ENCODE measurements around the gene ZBTB34.

ZBTB34 gene

DNA sequence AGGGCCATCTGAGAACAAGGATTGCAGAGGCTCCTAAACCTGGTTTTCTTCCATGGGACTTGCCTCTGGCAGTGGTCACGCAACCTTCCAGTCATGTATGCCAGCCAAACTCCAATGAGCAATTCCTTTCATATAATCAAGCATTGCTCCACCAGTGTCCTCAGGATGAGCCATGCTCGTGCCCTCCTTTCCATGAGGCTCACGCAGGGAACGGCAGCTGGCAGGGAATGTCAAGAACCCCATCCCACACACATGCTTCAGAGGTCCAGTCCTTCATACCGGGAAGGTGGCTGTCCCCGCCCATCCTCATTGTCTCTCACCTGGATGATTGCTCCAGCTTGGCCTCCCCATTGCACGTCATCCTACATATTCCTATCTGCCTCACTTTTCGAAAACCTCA, 13.4 kb upstream of the ZBTB34 start:
- DNase-seq: no peak

DNA sequence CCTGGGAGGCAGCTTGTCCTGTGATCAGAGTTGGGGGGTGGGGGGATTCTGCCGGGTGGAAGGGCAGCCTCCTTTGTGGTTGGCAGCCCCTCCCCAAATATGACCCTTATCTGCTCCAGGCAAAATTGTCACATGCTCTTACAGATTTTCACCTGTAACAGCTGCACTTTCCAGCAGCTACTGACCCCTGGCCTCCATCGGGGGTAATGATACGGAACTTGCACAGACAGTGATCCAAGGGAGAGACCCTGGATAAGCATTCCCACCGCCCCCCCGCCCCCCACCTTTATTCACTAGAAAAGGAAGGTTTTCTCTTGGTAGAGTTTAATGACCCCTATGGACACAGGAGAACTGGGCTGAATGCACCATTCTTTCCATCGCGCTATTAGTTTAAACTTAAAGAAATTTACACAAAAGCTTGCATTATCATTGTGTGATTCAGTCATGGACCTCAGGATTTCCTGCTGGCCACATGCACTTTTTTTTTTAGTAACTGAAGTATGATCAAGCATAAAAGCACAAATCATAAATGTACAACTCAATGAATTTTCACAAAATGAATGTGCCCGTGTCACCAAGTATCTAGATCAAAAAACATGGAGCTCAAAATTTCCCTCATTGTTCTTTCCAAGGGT, 10.7 kb upstream of the ZBTB34 start:
- DNase-seq: no peak

DNA sequence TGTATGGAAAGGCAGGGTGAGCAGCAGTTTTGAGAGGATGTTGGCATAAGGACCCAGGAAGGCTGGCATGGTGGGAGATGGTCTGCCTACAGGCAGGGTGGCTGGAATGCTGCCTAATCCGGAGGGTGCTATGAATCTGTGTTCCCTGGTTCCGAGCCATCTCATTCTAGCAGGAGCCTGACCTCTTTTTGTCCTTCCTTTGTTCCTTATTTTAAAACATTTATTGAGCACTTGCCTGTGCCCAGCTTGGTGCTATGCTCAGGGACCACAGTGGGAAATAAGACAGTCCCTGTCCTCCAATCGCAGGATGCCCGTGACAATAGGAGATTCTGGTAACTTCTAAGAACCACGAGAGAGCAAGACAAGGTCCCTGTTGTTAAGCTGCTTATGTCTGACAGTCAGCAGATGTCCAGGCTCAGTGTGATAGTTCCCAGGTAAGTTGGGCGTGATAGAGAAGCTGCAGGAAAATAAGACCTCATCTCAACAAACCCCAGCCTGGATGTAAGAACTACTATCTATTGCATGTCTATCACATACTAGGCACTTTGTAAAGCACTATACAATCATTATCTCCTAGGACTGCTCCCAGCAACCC, 9.1 kb upstream of the ZBTB34 start:
- DNase-seq: no peak

DNA sequence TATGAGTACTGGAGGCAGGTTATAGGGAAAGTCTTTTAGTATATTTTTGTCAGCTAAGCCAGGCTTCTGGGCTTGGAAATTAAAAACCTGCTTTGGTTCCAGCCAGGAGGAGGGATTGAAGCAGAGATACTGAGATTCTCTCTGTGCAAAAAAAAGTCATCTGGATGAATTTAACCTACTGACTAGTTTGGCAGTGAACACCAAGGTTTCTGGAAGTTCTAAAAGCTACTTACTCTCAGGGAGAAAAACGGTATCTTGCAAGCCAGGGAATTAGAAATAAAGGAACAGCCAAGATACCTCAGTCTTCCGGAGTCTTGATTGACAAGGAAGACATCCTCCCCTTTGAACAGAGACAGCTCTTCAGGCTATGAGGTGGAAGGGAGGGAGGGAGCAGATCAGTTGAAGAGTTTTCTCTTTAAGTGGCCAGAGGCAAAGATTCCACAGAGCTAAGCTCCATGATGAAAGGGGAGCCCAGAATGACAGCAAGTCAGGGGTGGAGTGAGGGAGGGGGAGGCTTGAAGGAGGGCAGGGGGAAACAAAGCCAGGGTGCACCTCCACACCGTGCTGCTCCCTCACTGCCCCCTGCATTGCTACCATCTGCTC, 8.3 kb upstream of the ZBTB34 start:
- DNase-seq: no peak

DNA sequence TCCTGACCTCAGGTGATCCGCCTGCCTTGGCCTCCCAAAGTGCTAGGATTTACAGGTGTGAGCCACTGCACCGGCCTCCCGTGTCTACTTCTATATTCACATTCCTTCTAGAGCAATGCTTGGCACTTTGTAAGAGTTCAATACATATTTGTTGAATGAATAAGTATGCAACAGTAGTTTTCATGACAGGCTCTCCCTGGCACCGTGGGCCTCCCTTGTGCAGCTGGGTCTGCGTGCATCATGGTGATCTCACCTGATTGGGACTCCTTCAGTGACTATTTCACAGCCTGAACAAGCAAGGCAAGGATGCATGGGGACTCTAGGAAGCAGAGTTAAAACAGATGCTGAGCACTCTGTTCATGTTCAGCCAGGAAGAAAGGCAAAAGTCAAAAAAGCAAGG, 6.8 kb upstream of the ZBTB34 start:
- DNase-seq: no peak

DNA sequence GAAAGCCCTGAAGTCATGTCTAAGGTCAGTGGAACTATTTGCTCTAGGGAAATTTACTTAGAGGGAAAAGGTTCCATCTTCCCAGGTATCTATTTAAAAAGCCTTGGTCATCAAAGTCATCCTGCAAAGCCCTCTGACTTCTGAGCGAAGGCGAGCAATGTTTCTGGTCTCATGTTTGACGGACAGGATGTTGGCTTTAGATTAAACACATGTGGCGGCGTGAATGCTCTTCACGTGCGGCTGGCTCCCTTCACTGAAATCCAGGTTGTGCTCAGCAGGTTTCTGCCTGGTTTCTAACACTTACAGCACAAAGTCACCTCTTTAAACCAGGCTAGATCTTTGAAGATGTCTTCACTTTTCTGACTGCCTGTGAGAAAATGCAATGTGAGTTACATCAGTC, 5.7 kb upstream of the ZBTB34 start:
- DNase-seq: no peak

DNA sequence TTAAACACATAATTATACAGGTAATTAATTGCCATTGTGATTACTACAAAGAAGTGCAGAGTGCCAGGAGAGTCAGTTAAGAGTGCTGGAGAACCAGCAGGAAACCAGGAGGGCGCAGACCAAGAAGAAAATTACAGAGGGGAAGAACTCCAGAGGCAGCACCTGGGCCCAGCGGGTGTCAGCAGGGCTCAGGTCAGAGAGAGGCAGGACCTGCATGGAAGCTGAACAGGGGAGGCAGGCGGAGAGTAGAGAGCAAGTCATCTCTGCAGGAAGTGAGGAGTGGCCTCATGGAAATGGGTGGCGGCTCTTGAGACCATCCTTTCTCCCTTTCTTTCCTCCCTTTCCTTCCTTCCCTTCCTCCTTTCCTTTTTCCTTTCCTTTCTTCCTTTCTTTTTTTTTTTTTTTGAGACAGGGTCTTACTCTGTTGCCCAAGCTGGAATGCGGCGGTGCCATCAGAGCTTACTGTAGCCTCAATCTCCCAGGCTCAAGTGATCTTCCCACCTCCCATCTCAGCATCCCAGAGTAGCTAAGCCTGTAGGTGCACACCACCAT, 4.0 kb upstream of the ZBTB34 start:
- DNase-seq: no peak

DNA sequence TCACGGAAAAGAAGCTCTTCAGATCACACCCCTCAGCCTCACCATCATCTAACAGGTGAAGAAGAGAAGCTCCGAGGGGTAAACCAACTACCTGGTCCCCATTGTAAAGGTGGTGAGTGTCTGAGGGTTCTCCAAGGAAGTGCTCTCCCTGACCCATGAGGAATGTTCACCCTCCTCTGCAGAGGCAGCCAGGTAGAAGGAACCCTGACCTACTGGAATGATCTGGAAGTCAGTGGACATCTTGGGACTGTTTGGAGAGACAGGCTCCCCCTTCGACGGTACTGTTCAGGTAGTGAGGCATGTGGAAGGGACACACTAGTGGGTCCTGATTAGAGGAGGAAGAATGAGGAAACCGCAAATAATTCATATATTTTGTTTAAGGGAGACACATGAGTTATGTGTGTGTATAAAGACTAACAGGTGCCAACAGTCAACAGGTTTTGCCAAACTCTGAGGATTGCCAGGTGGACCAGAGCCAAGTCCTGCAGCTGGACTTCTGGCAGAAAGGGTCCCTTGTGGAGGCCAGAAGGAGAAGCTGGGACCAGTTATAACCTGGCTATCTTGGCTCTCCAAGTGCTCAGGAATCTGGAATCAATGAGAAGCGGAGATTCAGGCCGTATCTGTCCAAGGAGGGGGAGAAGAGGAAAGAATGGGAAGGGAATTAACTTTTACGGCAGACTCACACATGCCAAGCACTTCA, 3.0 kb upstream of the ZBTB34 start:
- DNase-seq: no peak

DNA sequence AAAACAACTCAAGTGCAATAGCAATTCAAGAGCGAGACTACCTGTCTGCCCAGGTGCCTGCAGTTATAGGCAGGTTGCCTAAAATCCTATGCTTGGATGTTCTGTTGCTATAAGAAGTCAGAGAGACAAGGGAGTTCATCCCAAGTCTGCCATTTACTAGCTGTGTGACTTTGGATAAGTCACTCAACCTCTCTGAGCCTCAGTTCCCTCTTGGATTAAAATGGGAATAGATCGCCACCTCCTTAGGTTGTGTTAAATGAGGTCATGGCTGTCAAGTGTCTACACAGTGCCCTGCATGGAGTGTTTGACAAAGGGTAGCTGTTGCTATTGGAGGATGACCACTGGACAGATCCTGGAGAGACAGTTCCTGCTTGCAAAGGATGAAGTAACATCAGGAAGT, 1.3 kb upstream of the ZBTB34 start:
- peak in 1 of 3 donors; percentile 24 for DNase-seq

DNA sequence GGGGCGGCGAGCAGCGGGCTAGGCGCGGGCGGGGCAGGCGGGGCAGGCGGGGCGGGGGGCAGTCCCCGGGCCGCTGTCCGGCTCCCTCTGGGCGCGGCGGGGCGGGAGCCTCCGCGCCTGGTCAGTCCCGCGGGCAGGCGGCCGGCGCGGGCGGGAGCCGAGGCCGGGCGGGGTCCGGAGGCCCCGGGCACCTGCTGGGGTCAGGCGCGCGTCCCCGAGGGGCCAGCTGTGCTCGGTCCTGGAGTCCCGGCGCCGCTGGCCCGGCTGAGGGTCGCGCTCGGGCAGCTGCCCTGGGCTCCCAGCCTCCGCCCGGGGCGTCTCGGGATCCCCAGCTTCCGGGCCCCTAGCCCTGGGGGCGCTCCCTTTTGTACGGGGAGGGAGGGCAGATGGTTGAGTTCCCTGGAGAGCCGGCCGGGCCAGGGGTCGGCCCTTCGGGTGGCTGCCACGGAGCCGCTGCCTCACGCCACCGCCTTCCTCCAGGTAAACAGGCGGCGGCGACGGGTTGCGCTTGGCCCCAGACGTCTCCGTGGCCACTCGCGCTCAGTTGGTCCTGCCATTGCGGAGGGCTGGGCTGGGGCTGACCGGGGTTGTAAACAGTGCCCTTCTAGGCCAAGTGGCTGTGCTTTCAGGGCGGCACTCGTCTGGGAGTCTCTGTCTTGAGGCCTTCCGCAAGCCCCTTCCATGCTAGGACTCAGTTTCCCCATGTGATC, 473 bp downstream of the ZBTB34 start:
- peak; percentile 56 to 83 (median 68) for DNase-seq

DNA sequence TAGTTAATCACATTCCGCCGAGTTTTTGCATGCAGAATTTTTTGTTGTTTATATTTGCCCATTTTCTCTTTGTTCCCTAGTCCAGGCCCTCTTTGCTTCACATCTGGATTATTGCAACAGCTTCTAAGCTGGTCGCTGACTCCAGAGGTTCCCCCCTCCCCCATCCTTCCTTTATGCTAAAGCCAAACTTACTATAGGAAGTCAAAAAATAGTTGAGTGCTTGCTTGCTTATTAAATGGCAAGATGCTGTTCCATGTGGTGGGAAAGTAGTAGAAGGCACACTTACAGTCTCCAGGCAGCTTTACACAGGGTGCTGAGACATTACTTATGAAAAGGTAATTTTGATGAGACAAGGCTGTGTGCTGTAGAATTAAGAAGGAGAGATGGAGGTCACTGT, 1.3 kb downstream of the ZBTB34 start:
- peak; percentile 44 to 64 (median 56) for DNase-seq

DNA sequence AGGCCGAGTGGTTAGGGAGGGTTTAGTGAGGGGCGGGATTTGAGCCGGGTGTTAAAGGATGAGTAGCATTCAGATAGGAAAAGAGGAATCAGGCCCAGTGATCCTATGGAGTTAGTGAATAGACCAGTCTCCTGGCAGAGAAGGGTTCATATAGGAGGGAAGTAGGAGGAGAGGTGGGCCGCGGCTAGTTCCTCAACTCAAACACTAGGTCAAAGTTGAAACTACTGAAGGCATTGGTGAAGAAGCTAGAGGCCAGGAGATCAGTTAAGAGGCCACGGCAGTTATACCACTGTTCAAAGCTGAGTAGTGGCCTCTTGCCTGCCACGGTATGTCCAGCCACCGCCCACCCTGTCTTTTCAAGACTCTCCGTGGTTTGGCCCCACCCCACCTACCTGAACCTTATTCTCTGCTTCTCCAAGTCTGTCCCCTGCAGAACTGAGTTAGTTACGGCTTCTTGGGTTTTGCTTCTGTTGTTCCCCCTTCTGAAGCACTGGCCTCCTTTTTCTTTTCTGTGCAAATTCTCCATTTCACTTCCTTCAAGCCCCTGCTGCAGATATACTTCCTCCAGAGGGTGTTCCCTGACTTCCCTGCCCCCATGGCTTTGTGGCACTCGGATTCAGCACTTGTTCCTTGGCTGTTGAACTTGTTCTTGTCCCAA, 1.8 kb downstream of the ZBTB34 start:
- DNase-seq: peak; percentile 55 to 68 (median 56)

DNA sequence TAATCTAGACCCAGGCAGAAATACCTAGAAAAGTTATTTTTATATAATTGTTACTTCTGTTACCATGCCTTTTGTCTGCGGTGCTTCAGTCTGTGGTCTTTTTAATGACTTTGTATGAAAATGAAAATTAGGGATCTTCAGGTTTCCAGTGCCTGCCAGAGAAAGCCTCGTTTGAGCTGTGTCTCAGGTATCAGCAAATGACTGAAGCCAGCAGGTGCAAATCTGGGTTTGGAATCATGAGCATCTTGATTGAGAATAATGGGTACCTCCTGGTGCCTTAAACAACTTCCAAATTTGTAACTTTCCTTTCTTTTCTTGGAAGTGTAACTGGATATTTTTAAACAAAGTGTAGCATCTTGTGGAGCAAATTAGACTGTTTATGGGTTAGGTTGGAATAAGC, 4.3 kb downstream of the ZBTB34 start:
- DNase-seq: no peak

DNA sequence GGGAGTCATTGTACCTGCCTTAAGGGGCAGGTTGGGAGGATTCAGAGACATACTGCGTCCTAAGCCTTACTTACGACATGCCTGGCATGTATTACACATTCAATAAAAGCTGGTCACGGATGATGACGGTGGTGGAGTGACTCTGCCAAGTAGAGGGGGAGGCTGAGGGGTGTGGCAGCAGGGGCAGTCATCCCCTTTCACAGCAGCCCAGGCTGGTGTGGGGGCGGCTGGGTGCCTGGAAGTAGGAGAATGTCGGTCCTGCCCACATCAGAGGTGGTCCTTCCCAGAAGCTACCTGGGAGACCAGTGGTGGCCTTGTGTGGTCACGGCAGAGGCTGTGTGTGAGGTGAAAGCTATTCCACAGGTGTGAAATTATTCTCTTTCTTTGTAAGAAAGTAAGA, 8.9 kb downstream of the ZBTB34 start:
- peak in 2 of 3 donors; percentile 23 to 26 for DNase-seq

DNA sequence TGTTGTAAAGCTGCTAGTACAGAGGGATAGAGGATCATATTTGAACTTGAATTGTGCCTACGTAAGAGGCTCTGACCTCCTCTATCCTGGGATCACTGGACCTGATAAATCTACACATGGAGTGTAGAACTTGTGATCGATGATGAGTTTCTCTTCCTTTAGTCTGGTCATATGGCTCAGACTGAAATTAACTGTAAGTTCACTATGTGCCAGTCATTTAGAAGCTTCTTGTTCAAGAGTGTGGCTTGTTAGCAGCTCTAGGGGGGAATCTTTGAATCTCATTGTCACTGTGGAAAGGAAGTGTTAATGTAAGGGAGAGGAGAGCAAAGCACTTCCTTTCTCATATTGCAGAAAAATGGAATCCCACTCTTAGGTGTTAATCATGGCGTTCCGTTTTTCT, 12.1 kb downstream of the ZBTB34 start:
- no peak for DNase-seq

DNA sequence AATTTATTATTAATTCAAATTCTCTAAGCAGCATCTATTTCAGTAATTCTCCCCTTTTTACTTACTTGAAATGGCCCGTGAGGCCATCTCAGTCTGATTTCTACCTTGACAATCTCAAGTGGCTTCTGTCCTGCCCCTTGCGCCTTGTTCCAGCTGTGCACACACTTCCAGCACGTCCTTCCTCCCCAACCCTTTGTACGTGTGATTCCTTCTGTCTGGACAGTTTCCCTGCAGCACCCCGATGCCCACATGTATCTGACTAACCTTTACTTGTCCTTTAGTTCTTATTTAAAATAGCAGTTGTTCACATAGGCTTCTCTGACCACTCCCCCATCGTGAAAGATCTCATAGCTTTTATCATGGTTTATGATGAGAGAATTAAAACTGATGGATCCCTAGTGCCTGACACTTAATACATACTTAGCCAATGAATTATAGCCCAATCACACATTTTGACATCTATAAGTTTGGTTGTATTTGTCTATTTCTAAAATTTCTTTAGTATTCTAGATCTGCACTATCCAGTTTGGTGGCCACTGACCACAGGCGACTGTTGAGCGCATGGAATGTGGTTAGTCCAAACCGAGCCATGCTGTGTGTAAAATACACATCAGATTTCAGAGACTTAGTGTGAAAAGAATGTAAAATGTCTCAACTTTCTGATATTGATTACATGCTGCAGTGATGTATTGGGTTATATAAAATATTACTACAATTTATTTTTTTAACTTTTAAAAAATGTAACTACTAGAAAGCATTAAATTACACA, 14.3 kb downstream of the ZBTB34 start:
- no peak for DNase-seq

DNA sequence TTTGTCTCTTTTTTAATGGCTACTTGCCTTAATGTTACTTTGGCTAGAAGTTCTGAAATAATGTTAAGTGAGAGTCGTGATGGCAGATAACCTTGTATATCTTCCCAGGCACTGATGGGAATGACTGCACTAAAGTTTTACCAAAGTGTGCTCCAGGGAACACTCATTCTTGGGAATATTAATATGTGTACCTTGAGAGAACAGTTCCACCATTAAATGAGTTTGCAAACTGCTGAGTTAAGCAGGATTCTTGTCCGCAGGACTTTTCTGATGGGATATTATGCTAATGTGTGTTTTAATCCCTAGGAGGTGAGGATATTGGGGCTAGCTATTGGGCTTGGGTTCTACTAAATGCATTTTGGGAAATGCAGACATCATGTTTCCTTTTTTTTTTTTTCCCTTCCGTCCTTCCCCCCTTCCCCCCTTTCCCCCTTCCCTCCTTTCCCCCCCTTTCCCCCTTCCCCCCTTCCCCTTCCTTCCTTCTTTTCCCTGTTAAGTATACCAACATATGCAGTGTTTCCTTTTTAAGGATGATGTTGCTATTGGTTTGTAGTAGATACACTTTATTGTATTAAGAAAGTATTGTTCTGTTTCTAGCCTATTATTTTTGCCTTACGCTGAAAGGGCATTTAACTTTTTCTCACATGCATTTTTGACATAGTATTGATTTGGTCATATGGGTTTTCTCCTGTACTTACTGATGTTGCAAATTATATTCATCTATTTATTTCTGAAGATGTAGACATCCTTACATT, 15.5 kb downstream of the ZBTB34 start:
- DNase-seq: no peak

DNA sequence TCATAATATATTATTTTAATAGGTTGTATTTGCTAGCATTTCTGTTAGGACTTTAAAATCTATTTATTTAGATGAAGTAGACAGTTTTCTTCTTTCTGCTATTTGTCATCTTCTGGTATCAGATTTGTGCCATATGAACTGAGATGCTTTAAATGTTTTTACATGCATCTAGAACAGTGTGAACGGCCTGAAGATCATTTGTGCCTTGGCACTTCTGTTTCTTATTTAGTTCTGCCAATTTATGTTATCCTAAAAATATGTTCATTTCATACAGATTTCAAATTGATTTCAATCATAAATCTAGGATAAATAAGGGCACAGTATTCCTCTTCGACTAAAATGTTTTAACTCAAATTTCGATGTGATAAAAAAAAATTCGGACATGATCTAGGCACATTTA, 16.1 kb downstream of the ZBTB34 start:
- DNase-seq: no peak

DNA sequence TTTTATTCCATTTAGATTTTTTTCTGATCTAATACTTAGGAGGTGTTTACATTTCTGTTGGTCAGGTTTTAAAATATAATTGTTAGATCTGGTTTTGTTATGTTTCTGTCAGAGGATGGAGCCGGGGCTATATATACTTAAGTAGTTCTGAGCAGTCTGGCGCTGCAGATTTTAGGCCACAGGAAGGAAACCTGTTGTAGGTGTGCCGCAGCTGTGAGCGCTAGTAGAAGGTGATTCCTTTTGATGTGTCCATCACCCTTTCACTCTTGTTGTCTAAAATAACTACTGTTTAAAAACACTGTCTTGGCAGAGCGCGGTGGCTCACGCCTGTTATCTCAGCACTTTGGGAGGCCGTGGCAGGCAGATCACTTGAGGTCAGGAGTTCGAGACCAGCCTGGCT, 17.0 kb downstream of the ZBTB34 start:
- DNase-seq: no peak

DNA sequence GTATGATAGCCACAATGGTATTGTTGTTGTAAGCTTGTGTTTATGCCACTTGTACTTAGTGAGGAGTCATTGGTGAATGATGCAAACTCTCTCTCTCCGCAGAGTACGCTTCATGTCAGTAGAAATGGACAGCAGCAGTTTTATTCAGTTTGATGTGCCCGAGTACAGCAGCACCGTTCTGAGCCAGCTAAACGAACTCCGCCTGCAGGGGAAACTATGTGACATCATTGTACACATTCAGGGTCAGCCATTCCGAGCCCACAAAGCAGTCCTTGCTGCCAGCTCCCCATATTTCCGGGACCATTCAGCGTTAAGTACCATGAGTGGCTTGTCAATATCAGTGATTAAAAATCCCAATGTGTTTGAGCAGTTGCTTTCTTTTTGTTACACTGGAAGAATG, 18.8 kb downstream of the ZBTB34 start:
- no peak for DNase-seq

All from suppressor macrophage treated with lipopolysaccharide for 1 hour (primary cell).